Measurements from ENCODE around the gene GNB1.
"Not testable (repeated sequence)": the region's sequence is repeated elsewhere in the genome, so short reads cannot be mapped to it uniquely, and the experiment has no call there.

Gene GNB1

DNA sequence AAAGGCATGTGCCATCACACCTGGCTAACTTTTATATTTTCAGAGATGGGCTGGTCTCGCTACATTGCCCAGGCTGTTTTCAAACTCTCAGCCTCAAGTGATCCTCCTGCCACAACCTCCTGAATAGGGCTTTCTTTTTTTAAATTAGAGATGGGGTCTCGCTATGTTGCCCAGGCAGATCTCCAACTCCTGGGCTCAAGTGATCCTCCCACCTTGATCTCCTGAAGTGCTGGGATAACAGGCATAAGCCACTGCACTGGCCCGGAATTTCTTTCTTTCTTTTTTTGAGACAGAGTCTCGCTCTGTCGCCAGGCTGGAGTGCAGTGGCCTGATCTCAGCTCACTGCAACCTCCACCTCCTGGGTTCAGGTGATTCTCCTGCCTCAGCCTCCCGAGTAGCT, 34.7 kb downstream of the GNB1 start:
- FAIRE-seq, result not testable (repeated sequence)

DNA sequence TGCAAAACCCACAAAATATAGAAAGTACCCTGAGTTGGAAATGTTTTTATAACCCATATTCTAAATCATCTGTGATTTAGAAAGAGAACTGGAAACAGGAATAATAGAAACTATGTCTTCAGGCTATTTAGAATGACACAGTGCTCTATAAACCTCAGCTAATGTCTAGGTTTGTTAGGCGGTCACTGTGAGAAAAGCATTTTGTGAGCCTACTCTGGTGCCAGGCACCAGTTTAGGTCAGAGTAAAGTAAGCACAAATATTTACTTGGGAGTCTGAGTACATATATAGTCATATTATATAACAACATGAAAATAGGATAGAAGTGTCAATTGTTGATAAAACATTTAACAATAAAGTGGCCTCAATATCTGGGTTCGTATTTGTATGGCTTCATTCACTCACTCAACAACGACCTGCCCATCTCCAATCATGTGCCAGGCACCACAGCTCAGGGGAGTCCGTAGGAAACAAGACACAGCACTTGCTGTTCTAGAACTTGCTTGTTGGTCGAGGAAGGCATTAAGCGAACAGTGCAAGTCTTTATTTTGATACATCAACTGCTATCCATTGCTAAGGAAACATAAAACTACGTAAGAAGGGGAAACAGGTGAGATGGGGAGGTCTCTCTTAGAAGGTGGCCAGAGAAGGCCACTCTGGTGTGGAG, 37.2 kb downstream of the GNB1 start:
- FAIRE-seq, result no peak

DNA sequence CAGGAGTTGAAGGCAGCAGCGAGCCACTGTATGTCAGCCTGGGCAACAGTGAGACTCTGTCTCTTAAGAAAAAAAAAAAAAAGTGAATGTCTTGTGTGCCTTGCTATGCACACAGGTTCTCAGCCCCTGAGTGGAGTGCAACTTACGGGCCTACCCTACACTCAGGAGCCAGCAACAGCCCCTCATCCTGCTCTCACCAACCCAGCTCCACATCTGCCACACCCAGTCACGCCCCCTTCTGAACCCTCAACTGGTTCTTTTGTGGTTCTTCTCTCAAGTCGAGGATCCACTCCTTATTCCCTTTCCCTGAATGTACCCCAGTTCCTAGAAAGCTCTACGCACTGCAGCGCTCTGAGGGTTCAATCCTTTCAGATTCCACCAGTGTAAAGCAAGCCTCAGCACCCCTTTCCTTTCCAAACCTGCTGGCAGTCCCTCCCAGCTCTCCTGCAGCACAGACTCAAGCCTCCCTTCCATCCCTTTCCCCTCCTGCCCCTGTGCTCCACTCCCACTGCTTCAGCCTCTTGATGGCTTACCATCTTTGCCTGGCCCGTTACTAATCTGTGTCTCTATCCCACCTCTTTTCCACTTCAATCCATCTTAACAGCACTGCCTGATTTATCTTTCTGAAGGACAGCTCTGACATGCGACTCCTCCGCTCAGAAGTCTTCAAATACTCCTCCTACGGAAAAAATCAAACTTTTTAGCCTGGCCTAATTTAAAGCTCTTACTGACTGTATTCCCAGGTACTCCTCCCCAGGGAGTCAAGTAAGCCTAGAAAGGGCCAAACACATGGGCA, 38.1 kb downstream of the GNB1 start:
- no peak for FAIRE-seq

DNA sequence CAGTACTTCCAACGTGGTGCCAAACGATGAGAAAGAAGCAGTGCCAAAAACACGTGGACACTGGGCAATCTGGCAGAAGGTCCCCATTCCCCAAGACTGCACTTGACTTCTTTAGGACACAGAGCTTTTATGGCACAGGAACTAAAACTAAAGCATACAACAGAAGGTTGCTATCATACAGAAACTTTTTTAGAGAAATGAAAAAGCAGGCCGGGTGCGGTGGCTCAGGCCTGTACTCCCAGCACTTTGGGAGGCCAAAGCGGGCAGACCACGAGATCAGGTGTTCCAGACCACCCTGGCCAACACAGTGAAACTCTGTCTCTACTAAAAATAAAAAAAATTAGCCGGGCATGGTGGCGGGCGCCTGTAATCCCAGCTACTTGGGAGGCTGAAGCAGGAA, 43.0 kb downstream of the GNB1 start:
- no peak for FAIRE-seq

DNA sequence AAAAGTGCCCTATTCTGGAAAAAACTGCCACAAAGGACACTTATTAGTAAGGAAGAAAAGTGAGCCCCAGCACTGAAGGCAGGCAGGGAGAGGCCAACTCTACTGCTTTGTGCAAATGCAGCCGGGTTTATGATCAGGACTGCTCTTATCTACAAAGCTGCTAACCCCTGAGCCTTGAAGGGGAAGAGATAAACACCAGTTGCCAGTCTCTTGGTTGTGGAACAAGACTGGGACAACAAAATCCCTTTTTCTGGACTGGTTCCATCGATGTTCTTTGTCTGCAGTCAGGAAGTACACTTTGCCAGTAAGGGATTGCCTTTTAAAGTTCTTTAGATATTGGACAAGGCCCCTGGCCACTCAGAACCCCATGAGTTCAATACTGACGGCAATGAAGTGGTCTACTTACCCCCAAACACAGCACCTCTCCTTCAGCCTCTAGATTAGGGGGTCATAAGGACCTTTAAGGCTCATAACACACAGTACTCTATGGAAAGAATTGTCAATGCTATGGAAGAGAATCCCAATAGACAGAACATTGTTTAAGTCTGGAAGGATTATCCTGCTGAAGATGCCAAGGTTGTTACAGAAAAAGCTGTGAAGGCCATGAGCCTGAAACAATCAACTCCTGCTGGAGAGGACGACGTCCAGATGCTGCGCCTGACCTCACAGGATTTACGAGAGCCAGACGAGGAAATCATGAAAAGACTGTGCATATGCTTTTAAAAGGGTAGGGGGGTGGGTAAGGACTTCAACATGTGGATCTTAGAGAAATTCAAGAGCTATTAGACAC, 43.6 kb downstream of the GNB1 start:
- no peak for FAIRE-seq

DNA sequence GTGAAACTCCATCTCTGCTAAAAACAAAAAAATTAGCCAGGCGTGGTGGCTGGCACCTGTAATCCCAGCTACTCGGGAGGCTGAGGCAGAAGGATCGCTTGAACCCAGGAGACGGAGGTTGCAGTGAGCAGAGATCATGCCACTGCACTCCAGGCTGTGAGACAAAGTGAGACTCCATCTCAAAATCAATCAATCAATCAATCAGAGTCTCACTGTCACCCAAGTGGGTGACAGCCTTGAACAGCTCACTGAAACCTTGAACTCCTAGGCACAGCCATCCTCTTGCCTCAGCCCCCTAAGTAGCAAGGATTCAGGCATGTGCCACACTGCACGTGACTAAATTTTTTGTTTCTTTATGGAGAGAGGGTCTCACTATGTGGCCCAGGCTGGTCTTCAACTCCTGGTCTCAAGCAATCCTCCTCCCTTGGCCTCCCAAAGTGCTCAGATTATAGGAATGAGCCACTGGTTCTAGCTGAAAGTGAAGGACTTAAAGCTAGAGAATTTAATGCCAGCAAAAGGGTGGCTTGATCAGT, 44.4 kb downstream of the GNB1 start:
- no peak for FAIRE-seq

DNA sequence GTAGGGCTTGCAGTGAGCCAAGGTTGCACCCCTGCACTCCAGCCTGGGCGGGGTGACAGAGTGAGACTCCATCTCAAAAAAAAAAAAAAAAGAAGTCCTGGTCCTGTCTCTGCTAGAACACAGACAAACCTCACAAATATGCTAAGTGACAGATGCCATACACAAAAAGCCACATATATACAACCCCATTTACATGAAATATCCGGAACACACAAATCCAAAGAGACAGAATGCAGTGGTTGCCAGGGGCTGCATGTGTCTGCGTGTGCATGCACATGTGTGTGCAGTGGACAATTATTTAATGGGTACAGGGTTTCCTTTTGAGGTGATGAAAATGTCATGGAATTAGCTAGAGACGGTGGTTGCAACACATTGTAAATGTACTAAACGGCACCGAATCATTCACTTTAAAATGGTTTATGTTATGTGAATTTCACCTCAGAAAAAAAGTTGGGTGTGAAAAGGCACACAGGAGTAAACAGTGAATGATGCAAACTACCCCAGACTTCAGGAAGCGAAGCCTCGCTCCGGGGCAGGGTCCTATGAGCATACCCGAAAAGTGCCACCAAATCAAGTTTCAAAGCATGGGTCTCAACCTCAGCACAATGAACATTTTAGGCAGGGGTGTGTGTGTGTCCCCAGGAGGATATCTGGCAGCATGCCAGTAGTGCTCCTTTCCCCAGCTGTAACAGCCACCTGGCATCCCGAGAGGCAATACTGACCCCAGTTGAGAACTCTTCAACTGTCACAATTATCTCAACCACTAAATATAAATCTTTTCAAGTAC, 48.3 kb downstream of the GNB1 start:
- no peak for FAIRE-seq

DNA sequence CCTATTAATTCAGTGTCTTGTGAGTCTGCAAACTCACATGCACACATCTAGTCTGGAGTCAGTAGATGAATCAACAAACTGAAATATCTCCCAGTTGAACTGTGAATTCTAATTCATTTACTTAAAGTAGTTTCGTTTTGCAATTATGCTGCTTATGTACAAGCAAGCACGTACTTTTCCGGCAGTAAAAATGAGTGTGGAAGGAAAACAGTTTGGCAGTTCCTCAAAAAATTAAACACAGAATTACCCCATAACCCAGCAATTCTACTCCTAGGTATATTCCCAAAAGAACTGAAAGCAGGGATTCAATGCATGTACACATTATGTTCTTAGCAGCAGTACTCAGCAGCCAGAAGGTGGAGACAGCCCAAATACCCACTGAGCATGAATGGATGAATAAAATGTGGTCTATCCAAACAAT, 49.3 kb downstream of the GNB1 start:
- FAIRE-seq, result no peak

DNA sequence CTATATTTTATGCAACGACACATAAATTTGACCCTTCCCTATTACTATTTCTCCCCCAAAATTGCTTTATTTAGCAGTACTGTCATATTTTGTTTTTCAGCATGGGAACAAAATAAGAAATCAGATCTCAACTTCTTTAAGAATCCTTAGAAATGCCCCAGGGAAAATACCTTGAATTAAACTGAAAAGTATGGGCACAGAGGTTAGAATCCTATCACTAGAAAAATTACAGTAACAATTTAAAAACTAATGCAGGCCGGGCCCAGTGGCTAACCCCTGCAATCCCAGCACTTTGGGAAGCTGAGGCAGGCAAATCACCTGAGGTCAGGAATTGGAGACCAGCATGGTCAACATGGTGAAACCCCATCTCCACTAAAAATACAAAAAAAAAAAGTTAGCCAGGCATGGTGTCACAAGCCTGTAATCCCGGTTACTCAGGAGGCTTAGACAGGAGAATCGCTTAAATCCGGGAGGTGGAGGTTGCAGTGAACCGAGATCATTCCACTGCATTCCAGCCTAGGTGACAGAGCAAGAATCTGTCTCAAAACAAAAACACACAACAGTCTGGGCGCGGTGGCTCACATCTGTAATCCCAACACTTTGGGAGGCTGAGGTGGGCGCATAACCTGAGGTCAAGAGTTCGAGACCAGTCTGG, 51.4 kb downstream of the GNB1 start:
- no peak for FAIRE-seq

DNA sequence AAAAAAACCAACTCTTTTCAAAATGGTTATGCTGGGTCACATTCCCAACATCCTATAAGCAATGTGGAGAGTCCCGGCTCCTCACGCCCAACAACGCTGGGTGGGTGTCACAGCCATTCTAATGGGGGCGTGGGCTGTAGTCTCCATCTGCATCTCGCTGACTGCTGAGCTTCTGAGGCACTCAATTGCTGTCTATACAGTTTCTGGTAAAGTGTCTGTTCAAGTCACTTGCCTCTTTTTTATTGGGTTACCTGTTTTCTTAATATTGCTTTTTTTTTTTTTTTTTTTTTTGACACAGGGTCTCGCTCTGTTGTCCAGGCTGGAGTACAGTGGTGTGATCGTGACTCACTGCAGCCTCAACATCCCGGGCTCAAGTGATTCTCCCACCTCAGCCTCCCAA, 54.8 kb downstream of the GNB1 start:
- no peak for FAIRE-seq

DNA sequence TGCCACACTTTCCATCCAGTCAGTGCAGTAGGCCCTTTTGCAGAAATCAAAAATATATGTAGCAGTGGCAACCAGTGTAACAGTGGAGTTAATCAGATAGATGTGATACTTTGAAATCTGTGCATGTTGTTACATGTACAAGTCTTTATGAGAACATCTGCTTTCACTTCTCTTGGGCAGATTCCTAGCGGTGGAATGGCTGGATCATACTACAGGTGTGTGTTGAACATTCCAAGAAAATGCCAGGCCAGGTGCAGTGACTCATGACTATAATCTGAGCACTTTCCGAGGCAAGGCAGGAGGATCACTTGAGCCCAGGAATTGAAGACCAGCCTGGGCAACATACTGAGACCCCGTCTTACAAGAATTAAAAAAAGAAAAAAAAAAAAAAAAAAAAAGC, 55.3 kb downstream of the GNB1 start:
- FAIRE-seq, result no peak

DNA sequence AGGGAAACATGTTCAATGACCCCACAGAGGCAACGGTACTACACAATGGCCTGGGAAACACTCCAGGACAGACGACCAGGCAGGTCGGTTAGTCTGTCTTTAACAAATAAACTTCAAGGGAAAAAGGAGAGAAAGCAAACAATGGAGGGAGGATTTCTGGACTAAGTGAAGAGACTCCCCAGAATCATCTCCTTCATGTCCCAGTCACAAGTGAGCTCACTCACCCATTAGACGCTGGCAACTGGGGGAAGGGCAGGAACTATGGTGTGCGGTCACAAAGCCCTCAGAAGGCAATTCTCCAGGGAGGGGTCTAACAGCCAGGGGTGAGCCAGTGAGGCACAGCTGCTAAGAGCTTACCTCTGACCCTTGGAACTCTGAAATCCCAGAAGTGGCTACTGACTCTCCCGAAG, 57.0 kb downstream of the GNB1 start:
- FAIRE-seq, result no peak

DNA sequence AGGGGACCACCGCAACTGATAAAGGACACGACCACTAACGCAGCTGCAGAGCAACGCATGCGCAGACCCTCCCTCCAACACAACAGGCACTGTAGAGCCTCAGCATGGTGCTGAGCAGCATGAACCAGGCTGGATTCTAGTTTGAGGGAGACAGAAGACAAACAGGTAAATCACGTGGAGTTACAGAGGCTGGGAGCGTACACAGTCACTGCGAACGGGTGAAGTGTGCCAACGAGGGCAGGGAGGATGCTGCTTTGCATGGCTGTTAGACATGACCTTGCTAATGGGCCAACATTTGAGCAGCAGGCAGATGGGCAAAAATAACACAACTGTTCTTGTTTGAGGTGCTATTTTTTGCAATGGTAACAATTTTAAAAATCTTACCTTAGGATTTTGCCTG, 57.4 kb downstream of the GNB1 start:
- no peak for FAIRE-seq

DNA sequence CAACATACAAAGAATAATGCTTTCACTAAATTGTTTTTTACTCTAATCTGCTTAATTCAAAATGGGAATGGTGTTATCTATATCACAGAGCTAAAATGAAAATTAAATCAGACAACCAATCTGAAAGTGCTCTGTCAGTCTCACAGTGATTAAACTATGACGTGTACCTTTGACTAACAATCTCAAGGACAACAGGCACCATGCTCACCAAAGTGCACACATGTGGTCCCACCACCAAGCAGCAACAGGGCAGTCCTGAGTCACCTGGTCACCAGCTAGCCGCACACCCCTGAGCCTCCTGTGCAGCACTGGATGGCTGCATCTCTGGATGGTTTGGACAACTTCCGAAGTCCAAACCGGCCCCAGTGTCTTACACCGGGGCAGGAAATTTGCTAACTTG, 58.1 kb downstream of the GNB1 start:
- FAIRE-seq, result no peak

DNA sequence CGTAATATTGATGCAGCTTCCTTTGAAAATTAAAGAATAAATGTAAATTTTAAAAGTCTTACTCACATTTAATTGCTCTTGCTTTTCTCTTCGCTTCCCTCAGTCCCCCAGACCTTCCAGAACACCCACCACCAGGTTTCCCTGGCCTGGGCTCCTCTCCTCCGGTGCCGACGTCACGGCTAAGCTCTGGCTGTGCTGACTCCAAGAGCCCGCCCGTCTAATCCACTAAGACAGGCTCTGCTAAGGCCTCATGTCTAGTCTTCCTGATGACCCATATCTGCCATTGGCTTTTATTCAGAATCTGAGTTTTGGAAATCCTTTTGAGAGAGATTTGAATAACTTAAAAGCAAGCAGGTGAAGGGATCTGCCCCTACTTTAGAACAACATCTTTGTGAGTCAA, 58.7 kb downstream of the GNB1 start:
- FAIRE-seq, result no peak

DNA sequence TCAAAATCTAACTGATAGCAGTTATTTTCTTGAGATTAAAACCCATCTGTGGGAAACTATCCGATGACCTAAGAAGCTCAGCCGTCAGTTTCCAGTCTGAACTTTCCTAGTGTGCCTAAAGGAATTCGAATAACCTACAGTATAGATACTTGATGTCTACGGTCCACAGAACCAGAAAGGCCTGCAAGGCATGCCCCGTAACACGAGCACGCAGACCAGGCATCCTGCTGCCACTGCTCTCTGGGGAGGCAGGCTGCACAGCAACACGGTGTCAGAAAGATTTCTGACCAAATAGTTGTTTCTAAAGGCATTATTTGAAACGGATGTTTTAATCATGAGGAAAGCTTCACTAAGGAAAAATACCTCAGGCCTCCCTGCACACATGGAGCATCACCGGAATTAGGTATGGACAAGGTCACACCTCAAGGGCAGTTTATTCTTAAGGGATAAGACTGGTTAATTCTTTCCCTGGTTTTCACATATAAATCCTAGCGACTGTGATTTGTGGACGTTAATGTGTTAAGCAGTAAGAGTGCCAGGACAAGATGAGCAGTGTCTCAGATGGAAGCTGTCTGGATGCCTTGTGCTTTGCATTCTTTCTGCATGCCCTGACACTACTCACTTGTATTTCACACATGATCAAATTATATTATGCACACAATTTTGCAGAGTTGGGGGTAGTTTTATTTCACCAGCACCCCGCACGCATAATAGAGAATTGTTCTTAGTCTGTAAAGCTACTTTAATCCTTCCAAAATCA, 63.6 kb downstream of the GNB1 start:
- no peak for FAIRE-seq

DNA sequence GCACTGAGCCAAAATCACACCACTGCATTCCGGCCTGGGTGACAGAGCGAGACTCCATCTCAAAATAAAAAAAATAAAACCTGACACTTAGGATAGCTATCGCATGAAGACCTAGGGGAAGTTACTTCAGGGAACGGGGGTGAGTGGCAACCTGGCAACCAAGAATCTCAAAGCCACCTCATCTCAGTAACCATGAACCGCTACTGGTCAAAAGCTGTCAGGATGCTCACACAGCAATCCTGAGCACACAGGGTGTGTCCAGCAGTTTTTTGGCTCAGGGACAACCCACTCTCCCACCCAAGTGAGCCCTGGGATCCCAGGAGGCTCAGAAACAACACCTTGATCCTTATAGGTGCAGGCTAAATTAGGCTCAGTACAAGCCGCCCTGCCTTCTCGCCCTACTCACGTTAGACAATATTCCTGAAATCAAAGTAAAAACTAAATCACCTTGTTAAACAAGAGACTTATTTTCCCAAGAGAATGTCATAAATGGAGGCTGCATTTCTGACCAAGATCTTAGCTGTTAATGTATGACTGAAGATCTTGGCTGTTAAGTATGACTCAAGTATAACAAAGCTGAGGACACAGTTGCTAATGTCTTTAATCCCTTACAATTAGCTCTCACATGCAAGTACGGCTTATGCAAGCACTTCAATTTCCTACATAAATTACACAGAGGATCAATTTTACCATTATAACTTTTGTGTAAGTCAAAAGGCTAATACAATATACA, 64.4 kb downstream of the GNB1 start:
- FAIRE-seq, result no peak

DNA sequence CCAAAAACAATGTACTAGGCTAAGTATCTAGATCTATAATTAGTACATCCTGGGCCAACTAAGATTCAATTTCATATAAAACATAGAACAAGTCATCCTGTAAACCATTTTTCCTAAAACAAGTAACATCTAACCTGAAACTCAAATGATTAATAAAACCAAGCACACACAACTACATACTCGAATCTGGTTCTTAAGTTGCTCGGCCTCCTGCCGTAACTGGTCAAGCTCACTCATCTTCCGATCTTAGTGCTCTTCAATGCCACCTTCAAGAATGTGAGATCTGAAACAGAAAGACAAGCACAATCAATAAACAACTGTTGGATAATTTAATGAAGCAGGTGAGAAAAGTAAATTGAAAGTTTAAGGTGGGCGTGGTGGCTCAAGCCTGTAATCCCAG, 65.7 kb downstream of the GNB1 start:
- FAIRE-seq, result no peak

DNA sequence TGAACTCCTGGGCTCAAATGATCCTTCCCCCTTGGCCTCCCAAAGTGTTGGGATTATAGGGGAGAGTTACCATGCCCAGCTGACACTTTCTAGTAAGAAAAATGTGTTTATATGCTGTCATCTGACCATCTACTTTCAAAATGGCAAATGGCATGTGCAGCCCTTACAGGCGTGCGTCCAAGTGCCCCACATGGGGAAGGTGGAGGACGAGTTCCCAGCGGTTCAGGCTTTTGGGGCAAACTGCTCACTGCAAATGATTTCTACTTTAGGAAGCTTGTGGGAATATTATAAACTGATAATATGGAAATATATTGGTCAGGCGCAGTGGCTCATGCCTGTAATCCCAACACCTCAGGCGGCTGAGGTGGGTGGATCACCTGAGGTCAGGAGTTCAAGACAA, 71.1 kb downstream of the GNB1 start:
- no peak for FAIRE-seq

DNA sequence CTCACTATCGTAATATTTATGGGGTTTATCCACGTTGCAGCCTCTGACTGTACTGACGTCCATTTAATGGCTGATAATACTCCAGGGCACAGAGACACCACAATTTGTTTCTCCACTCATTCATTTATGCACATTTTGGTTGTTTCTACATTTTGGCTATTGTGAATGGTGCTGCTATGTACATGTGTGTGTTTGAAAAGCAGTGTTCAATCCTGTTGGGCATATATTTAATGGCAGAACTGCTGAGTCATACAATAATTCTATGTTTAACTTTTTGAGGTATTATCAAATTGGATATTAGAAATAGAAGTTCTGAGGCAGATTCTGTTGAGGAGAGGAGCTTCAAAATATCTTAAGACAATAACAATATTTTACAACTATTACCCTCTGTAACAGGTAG, 73.7 kb downstream of the GNB1 start:
- no peak for FAIRE-seq

All from A204.1 (cell line).